Stomach smooth muscle (tissue), 2 donors: Measurements from ENCODE around the gene ACOXL.
"Not testable (repeated sequence)": the region's sequence is repeated elsewhere in the genome, so short reads cannot be mapped to it uniquely, and the experiment has no call there.

Source experiments
- H3K27ac ChIP-seq: one replicate; pipeline ENCODE4 v1.7.0; 2013; ENCODE audit warnings: mild to moderate bottlenecking, low read length, inconsistent platforms
- H3K27me3 ChIP-seq, 2 donors: one replicate each; pipeline ENCODE4 v1.7.0; 2013; ENCODE audit warnings: low read length in 2 of 2; ENCODE audit not compliant: insufficient read depth in 2 of 2, control insufficient read depth in 1 of 2
- H3K36me3 ChIP-seq, 2 donors: one replicate each; pipeline ENCODE4 v1.7.0; 2013; ENCODE audit warnings: low read length in 2 of 2; ENCODE audit not compliant: control insufficient read depth in 2 of 2, insufficient read depth in 2 of 2
- H3K4me1 ChIP-seq: one replicate; pipeline ENCODE4 v1.7.0; 2013; ENCODE audit warnings: low read length; ENCODE audit not compliant: control insufficient read depth, insufficient read depth
- H3K4me3 ChIP-seq, 2 donors: one replicate each; pipeline ENCODE4 v1.7.0; 2013; ENCODE audit warnings: low read length in 2 of 2
- H3K9ac ChIP-seq, 2 donors: one replicate each; pipeline ENCODE4 v1.7.0; 2013; ENCODE audit warnings: low read length in 2 of 2, mild to moderate bottlenecking in 1 of 2
- H3K9me3 ChIP-seq, 2 donors: one replicate each; pipeline ENCODE4 v1.7.0; 2013; ENCODE audit warnings: low read length in 2 of 2; ENCODE audit not compliant: control insufficient read depth in 2 of 2
- donor health status: healthy.
- donor health status: Pancreatic carcinoma.

The ACOXL gene

DNA sequence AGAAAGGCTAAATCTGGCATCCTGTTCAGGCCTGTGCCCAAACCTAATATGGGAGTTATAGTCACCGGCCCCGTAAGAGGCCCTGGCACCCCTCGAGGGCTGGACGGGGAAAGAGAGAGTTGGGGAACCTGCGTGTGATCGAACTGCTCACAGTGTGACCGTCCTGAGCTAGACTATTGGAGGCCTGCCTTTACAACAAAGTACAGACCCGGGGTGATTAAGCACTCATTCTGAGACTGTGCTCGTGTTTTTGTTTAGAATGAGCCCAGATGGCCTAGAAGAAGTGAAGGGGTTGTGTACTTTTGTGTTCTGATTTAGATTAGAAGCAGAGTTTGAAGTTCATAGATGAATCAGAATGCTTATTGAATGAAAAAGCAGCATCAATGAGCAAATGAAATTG is 115.3 kb downstream of the ACOXL start:
- Histone ChIP-seq H3K9me3 (no peaks in the 10 kb centered on the region), H3K27me3 (peaks cover 0 to 4% of the 10 kb centered on the region in 2 donors), H3K4me1 (no peaks in the 10 kb centered on the region), H3K4me3 (no peak overlapping the region), H3K36me3 (no peaks in the 10 kb centered on the region), H3K27ac (no peak overlapping the region), H3K9ac (no peak overlapping the region)

DNA sequence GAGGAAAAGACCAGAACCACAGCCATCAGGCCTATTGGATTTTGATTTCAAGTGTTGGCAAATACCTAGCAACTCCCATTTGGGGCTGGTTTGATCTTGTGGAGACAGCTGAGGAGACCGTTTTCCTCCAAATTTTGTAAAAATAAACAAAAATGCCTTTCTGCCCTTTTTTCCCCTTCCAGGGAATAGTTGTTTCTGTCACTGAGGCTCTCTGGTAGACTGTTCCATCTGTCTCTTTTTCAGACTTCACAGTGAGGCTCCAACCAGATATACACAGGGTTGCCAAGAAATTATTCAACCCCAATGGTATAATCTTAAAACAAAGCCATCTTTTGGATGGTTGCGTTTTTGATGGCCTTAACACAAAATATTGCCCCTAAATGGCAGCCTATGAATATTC is 115.7 kb downstream of the ACOXL start:
- H3K36me3 ChIP-seq = no peaks in the 10 kb centered on the region
- H3K4me1 ChIP-seq = no peaks in the 10 kb centered on the region
- no peak overlapping the region for H3K27ac ChIP-seq
- no peak overlapping the region for H3K9ac ChIP-seq
- H3K27me3 ChIP-seq = peaks cover 0 to 2% of the 10 kb centered on the region in 2 donors
- H3K9me3 ChIP-seq = no peaks in the 10 kb centered on the region
- no peak overlapping the region for H3K4me3 ChIP-seq

DNA sequence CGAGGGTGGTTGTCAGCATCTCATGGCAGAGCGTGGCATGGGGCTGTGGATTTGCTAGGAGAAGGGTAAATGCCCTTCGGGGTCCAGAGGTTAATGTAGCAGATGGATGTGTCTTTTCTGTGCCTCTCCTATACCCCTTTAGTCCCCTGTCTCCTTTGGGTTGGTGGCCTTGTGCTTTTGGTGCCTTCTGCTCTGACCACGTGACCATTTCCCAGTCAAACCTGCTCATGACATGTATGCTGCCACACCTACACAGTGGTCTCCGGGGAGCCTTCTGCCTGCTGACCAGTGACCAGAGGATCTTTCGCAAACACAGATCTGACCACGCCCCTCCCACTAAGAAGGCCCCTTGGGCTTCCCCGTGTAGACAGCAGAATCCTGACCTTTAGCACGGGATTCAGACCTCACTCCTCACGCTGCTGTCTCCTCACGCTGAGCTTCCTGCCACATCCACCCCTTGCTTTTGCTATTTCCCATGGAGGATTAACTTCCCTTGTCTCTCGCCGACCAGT is 116.2 kb downstream of the ACOXL start:
- no peak overlapping the region for H3K27ac ChIP-seq
- no peaks in the 10 kb centered on the region for H3K4me1 ChIP-seq
- H3K4me3 ChIP-seq = no peak overlapping the region
- H3K36me3 ChIP-seq = no peaks in the 10 kb centered on the region
- H3K9ac ChIP-seq = no peak overlapping the region
- no peaks in the 10 kb centered on the region for H3K9me3 ChIP-seq
- no peaks in the 10 kb centered on the region for H3K27me3 ChIP-seq

DNA sequence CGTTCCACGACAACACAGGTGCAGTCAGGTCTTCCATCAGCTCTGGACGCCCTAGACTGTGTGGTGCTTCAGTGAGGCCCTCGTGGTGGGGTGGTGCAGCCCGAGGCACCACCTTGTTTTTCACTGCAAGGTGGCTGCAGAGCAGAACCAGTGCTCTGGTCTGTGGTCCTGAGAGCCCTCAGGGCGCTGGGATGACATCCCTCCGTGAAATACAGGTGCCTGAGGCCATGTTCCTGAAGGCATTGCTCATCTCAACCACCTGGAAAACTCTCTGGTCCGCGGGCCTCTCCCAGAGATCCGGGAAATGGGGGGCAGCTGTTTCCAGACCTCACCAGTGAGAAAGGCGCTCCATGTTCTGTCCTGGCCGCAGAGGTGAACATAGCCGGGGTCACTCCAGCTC is 119.2 kb downstream of the ACOXL start:
- no peaks in the 10 kb centered on the region for H3K4me1 ChIP-seq
- H3K9me3 ChIP-seq = no peaks in the 10 kb centered on the region
- H3K9ac ChIP-seq = no peak overlapping the region
- no peaks in the 10 kb centered on the region for H3K27me3 ChIP-seq
- H3K36me3 ChIP-seq = no peaks in the 10 kb centered on the region
- H3K27ac ChIP-seq = no peak overlapping the region
- H3K4me3 ChIP-seq = no peak overlapping the region

DNA sequence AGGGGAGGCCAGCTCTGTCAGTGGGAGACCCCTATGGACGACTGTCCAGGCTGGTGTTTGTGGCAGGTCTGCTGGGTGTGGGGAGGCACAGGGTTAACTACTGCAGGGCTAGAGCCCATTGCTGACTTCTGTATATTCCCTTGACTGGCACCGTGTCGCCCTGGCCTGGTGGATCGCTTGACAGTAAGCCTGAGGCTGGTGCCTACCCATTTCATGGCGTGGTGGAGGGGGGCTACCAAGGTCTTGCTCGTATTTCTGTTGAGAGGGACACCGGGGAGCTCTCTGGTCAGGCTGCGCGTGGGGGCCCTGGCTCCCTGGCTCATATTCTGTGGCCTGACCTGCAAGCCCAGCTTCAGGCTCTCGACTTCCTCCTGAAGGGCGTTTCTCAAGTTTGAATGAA is 119.7 kb downstream of the ACOXL start:
- H3K4me3 ChIP-seq = no peak overlapping the region
- no peaks in the 10 kb centered on the region for H3K4me1 ChIP-seq
- no peaks in the 10 kb centered on the region for H3K27me3 ChIP-seq
- no peak overlapping the region for H3K27ac ChIP-seq
- H3K9me3 ChIP-seq = no peaks in the 10 kb centered on the region
- no peak overlapping the region for H3K9ac ChIP-seq
- no peaks in the 10 kb centered on the region for H3K36me3 ChIP-seq

DNA sequence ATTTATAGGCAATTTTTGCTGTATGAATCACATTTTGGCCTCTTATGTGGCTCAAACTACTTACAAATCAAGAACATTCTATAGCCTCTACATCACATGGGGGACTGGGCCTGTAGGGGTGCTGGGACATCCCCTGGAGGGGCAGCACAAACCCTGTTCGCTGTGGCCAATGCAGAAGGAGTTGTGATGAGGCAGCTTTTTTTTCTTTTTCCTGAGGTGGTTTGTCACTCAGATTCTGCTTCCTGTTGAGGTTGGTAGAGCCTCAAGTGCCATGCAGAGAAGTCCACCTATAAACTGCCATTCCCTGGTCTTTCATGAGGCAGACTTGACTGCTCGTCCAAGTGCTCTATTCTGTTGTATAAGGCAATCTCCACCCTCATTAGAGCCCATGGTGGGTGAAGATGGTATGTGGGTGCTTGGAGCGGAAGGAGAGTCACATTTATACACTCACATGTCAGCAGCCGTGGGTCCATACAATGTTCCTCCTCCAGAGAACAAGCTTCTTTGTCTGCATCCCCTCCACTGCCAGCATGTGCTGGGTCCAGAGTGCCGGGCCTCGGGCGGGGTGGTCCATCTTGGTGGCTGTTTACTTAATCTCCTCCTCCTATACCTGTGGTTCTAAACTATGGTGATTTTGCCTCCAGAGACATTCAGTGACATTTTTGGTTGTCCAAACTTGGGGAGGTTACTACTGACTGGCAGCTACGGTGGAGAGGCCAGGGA is 120.3 kb downstream of the ACOXL start:
- Histone ChIP-seq H3K9me3 (no peaks in the 10 kb centered on the region), H3K9ac (no peak overlapping the region), H3K4me3 (no peak overlapping the region), H3K27ac (no peak overlapping the region), H3K36me3 (no peaks in the 10 kb centered on the region), H3K27me3 (no peaks in the 10 kb centered on the region), H3K4me1 (no peaks in the 10 kb centered on the region)

DNA sequence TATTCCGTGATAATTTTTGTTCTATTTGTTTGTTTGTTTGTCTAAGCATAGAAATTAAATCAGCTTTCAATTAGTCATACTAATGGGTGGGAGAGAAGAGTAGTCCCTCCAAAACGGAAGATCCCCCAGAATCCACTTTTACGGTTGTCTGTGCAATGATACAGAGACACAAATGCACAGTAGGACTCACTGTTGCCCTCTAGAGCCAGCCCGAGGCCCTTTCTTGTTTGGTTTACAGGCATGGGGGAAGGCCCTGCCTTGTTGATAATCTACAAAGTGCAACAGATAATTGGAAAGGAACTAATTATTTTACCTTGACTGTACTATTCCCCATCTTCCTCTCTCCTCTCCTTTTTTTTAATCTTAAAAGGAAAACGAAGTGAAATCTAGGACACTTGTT is 121.1 kb downstream of the ACOXL start:
- Histone ChIP-seq H3K9ac (no peak overlapping the region), H3K9me3 (no peaks in the 10 kb centered on the region), H3K27me3 (no peaks in the 10 kb centered on the region), H3K4me3 (no peak overlapping the region), H3K27ac (no peak overlapping the region), H3K4me1 (no peaks in the 10 kb centered on the region), H3K36me3 (no peaks in the 10 kb centered on the region)

DNA sequence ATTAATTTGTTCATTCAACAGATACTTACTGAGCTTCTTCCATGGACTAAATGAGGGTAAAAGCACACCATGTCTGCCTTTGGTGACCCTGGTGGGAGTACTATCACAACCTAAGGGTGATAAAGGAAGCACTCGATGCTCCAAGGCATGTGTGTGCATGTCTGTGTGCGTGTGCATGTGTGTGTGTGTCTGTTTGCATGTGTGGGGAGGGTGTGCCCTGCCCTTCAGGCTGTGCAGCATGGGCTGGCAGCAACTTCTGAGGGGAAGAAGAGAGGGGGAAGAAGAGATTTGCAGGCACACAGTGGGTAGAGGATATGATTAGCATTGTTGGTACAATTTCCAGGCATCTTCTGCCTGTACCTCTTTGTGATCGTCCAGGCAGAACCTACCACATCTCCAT is 121.6 kb downstream of the ACOXL start:
- no peaks in the 10 kb centered on the region for H3K27me3 ChIP-seq
- no peak overlapping the region for H3K9ac ChIP-seq
- H3K4me3 ChIP-seq = no peak overlapping the region
- H3K4me1 ChIP-seq = no peaks in the 10 kb centered on the region
- H3K27ac ChIP-seq = no peak overlapping the region
- H3K36me3 ChIP-seq = no peaks in the 10 kb centered on the region
- no peaks in the 10 kb centered on the region for H3K9me3 ChIP-seq

DNA sequence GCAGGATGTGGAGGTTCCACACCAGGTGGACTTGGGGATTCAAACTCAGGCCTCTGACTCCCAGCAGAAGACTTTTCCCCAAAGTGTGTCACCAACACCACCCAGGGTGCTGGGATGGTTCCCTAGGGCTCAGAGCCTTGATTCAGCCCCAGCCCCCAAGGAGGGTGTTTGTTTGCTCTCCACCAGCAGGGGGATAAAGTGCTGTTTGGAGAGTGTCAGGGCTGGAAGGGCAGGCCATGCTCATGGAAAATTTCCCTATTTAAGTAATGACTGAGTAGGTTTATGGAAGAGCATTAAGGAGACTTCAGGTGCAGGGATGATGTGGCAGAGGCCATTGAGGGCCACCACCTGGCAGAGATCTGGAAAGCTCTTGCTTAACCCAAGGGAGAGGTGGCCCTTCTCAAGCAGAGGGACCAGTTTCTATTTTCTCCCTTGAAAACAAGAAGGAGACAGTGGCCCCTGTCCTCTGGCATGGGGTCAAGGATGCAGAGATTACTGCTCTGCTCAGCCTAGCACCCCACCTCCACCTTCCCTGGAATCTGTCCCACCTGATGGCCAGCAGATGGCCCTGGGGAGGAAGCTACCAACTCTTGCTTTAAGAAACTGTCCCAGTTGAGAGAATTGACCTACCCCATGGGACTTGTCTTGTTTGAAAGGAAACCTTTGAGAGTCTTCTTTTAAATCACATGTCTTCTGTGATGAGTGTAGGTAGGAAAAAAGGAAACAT is 122.1 kb downstream of the ACOXL start:
- Histone ChIP-seq H3K9me3 (no peaks in the 10 kb centered on the region), H3K4me1 (no peaks in the 10 kb centered on the region), H3K27me3 (no peaks in the 10 kb centered on the region), H3K27ac (no peak overlapping the region), H3K36me3 (no peaks in the 10 kb centered on the region), H3K4me3 (no peak overlapping the region), H3K9ac (no peak overlapping the region)

DNA sequence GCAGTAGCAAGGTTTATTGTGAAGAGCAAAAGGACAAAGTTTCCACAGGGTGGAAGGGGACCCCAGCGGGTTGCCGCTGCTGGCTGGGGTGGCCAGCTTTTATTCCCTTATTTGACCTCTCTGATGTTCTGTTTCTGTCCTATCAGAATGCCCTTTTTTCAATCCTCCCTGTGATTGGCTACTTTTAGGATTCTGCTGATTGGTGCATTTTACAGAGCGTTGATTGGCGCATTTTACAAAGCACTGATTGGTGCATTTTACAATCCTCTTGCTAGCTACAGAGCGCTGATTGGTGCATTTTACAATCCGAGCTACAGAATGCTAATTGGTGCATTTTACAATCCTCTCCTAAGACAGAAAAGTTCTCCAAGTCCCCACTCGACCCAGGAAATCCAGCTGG is 123.5 kb downstream of the ACOXL start:
- H3K27me3 ChIP-seq, H3K9me3 ChIP-seq, H3K9ac ChIP-seq, H3K27ac ChIP-seq, H3K36me3 ChIP-seq, H3K4me3 ChIP-seq, H3K4me1 ChIP-seq: not testable (repeated sequence)

DNA sequence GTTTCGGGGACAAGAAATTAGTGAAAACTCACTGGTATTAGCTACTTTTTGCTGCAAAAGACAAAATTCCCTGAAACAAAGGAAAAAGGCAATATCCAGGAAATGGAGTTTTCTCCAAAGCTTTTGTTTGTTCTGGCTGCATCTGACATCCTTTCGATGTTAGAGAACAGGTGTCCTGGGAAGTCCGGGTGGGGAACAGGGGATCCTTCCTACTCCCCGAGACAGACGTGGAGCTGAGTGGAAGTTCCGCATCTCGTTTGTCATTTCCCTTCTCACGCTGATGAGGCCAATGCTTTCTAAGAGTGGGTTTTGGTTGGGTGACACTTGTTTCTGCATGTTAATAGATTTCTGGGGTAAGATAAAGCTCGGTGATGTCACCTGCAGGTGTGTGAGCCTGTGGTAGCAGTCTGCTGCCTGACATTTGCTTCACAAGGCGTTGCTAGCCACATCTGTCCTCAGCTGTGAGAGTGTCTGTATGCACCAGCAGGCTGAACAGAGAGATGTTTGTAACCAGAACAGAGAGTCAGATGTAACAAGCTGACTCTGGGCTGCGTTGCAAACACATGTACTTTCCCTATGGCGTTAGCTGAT is 125.9 kb downstream of the ACOXL start:
- no peak overlapping the region for H3K9ac ChIP-seq
- H3K36me3 ChIP-seq = no peaks in the 10 kb centered on the region
- no peak overlapping the region for H3K27ac ChIP-seq
- no peaks in the 10 kb centered on the region for H3K4me1 ChIP-seq
- no peak overlapping the region for H3K4me3 ChIP-seq
- no peaks in the 10 kb centered on the region for H3K9me3 ChIP-seq
- peaks cover 0 to 2% of the 10 kb centered on the region in 2 donors for H3K27me3 ChIP-seq
